Fibroblast of lung (primary cell): ENCODE measurements around the gene SPATA6L. TPM values are rescaled to one million over a fixed set of nuclear protein-coding genes. Genes with fewer than 3 reads are reported as not detected.

Source experiments
- DNase-seq, 2 donors: peaks; one replicate each; pipeline versions ENCODE4 v3.0.0 to v3.0.0-alpha.2; 2010; ENCODE audit warnings: low read depth in 2 of 2
- H2AFZ ChIP-seq: 2 replicates; pipeline ENCODE4 v1.5.1; 2012; ENCODE audit warnings: low read length, control low read depth, inconsistent platforms
- H3K27ac ChIP-seq: 2 replicates; pipeline ENCODE4 v1.5.1; 2011; ENCODE audit warnings: low read length, control low read depth; ENCODE audit not compliant: insufficient read depth
- H3K27me3 ChIP-seq: 2 replicates; pipeline ENCODE4 v1.5.1; 2011; ENCODE audit warnings: mild to moderate bottlenecking, low read length; ENCODE audit not compliant: control insufficient read depth, insufficient read depth
- H3K36me3 ChIP-seq: 2 replicates; pipeline ENCODE4 v1.5.1; 2011; ENCODE audit warnings: low read length; ENCODE audit not compliant: control insufficient read depth, insufficient read depth
- H3K4me1 ChIP-seq: 2 replicates; pipeline ENCODE4 v1.5.1; 2011; ENCODE audit warnings: low read length; ENCODE audit not compliant: control insufficient read depth, insufficient read depth; ENCODE audit errors: extremely low read depth
- H3K4me2 ChIP-seq: 2 replicates; pipeline ENCODE4 v1.5.1; 2011; ENCODE audit warnings: low read length, control low read depth; ENCODE audit not compliant: insufficient read depth; ENCODE audit errors: extremely low read depth
- H3K4me3 ChIP-seq, 4 experiments: fragments of 200-600 bp in 1 of 4; sonication (generic) in 1 of 4; replicated peaks in 1 of 4; 2 replicates each; pipeline ENCODE4 v1.5.1; 2011 to 2016; ENCODE audit warnings: low read length in 4 of 4, low read depth in 3 of 4, mild to moderate bottlenecking in 3 of 4, control low read depth in 2 of 4, inconsistent platforms in 1 of 4, mixed read lengths in 1 of 4; ENCODE audit not compliant: insufficient read depth in 1 of 4; ENCODE audit errors: control extremely low read depth in 1 of 4
- H3K79me2 ChIP-seq: 2 replicates; pipeline ENCODE4 v1.5.1; 2012; ENCODE audit warnings: mild to moderate bottlenecking, low read length, inconsistent platforms; ENCODE audit not compliant: control insufficient read depth, insufficient read depth
- H3K9ac ChIP-seq: 2 replicates; pipeline ENCODE4 v1.5.1; 2011; ENCODE audit warnings: mild to moderate bottlenecking, low read length, control low read depth; ENCODE audit not compliant: insufficient read depth
- H3K9me3 ChIP-seq: 2 replicates; pipeline ENCODE4 v1.5.1; 2012; ENCODE audit warnings: low read depth, low read length; ENCODE audit not compliant: control insufficient read depth, insufficient read depth
- H4K20me1 ChIP-seq: 2 replicates; pipeline ENCODE4 v1.5.1; 2011; ENCODE audit warnings: low read length; ENCODE audit not compliant: control insufficient read depth, insufficient read depth; ENCODE audit errors: extremely low read depth
- EZH2 ChIP-seq: IDR thresholded peaks from 2 replicates; pipeline ENCODE4 v1.5.1; 2012; ENCODE audit warnings: low read length, control low read depth, mild to moderate bottlenecking; ENCODE audit errors: missing control alignments
- polyA plus RNA-seq, 2 donors: library from polyadenylated mRNA; depleted of rRNA in 1 of 2; stranded (reverse) in 1 of 2; unstranded in 1 of 2; fragments of >200 nt; gene quantifications; 2 replicates each; pipeline ENCODE4 v1.2.1, GENCODE V29; 2011 to 2012; ENCODE audit warnings: missing spikeins in 1 of 2
- total RNA-seq: library from RNA; depleted of rRNA; stranded (reverse); fragments of >200 nt; gene quantifications from 2 replicates; pipeline ENCODE4 v1.2.1, GENCODE V29; 2014
- TF ChIP-seq, protein P1 (sequence below), 2 donors: IDR thresholded peaks in 1 of 2; conservative IDR thresholded peaks in 1 of 2; 1 replicate in 1 of 2; 2 replicates in 1 of 2; pipeline ENCODE4 v1.5.1; 2011 to 2012; ENCODE audit warnings: low read length in 2 of 2, control low read depth in 1 of 2, inconsistent platforms in 1 of 2, low read depth in 1 of 2, mild to moderate bottlenecking in 1 of 2

The SPATA6L gene
- total and polyA plus RNA-seq, 2 donors (not counting 1 experiment from before 2014, with no cell fraction given), result 0.54 to 1.2 TPM

DNA sequence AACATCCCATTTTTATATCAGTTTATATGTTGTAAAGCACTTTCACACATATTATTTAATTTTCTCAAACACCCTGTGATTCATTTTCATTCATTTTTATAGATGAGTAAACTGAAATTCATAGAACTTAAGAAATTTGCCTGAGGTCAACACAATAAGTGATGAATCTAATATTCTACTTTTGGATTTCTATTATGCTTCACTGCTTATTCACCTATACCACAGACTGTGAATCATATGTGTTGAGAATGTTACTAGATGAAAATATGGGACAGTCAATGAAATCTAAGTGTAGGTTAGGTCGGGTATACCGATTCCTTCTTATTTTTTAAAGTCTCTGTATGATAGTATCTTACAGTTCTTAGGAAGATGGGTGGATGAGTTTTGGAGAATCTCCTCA, 37.8 kb upstream of the SPATA6L start:
- Histone ChIP-seq H3K79me2 (no peaks in the 10 kb centered on the region), H3K4me3 (no peak overlapping the region), H2AFZ (no peak overlapping the region), H3K4me2 (no peak overlapping the region), H3K9ac (no peak overlapping the region), H3K36me3 (peaks cover 2% of the 10 kb centered on the region), H4K20me1 (no peaks in the 10 kb centered on the region), H3K4me1 (no peaks in the 10 kb centered on the region), H3K27me3 (no peaks in the 10 kb centered on the region), H3K9me3 (no peaks in the 10 kb centered on the region), H3K27ac (no peak overlapping the region)
- DNase-seq, result peak in 1 of 2 donors; percentile 14
- TF ChIP-seq, protein P1, sequence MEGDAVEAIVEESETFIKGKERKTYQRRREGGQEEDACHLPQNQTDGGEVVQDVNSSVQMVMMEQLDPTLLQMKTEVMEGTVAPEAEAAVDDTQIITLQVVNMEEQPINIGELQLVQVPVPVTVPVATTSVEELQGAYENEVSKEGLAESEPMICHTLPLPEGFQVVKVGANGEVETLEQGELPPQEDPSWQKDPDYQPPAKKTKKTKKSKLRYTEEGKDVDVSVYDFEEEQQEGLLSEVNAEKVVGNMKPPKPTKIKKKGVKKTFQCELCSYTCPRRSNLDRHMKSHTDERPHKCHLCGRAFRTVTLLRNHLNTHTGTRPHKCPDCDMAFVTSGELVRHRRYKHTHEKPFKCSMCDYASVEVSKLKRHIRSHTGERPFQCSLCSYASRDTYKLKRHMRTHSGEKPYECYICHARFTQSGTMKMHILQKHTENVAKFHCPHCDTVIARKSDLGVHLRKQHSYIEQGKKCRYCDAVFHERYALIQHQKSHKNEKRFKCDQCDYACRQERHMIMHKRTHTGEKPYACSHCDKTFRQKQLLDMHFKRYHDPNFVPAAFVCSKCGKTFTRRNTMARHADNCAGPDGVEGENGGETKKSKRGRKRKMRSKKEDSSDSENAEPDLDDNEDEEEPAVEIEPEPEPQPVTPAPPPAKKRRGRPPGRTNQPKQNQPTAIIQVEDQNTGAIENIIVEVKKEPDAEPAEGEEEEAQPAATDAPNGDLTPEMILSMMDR (conservative IDR thresholded peaks at IDR 0.05 in 1 of 2, IDR thresholded peaks at IDR 0.05 in 1 of 2; ENCODE audit: low read depth in 1 of 2, low read length in 2 of 2), result no peak
- TF ChIP-seq EZH2, result no peak

DNA sequence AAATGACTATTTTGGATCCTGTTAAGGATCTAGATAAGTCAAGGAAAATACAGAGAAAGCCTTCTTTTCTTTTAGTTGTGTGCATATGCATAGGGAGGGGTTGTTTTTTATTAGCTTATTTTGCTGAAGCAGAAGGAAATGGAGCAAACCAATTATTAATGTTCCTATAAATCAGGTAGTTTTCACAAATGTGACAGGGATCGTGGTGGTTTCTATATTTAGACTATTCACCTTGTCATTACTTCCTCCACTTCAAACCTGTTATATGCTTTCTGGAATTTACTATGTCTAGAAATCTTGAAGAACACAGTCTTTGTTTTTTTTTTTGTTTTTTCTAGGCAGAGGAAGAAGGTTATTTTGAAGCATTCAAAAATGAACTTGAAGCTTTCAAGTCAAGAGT, 35.2 kb upstream of the SPATA6L start:
- Histone ChIP-seq H3K4me2 (no peak overlapping the region), H3K27ac (no peak overlapping the region), H3K79me2 (no peaks in the 10 kb centered on the region), H3K27me3 (no peaks in the 10 kb centered on the region), H3K9me3 (no peaks in the 10 kb centered on the region), H4K20me1 (no peaks in the 10 kb centered on the region), H3K4me3 (no peak overlapping the region), H3K36me3 (peaks cover 4% of the 10 kb centered on the region), H3K4me1 (no peaks in the 10 kb centered on the region), H3K9ac (no peak overlapping the region), H2AFZ (no peak overlapping the region)
- no peak for DNase-seq
- TF ChIP-seq, protein P1 (conservative IDR thresholded peaks at IDR 0.05 in 1 of 2, IDR thresholded peaks at IDR 0.05 in 1 of 2; ENCODE audit: low read depth in 1 of 2, low read length in 2 of 2), result no peak
- TF ChIP-seq EZH2, result no peak

DNA sequence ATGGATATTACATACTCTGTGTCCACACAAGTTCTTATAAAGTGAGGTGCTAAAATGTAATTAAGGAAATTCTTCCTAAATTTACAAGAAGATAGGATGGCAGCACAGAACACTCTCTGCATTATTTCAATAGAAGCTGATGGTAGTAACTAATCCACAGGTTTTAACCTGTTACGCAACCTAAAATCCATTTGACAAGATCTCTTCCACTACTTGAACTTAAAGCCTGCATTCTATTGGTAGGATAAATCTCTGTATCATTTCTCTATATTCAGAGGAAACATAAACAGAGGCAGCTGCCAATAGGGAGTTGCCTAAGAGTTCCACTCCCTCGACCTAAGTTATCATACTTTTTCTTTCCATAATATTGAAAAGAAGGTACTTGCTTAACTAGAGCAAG, 34.7 kb upstream of the SPATA6L start:
- Histone ChIP-seq H3K9ac (no peak overlapping the region), H3K4me1 (no peaks in the 10 kb centered on the region), H3K27me3 (no peaks in the 10 kb centered on the region), H3K4me2 (no peak overlapping the region), H3K27ac (no peak overlapping the region), H2AFZ (no peak overlapping the region), H4K20me1 (no peaks in the 10 kb centered on the region), H3K79me2 (no peaks in the 10 kb centered on the region), H3K9me3 (no peaks in the 10 kb centered on the region), H3K4me3 (no peak overlapping the region), H3K36me3 (peaks cover 4% of the 10 kb centered on the region)
- TF ChIP-seq, protein P1 (conservative IDR thresholded peaks at IDR 0.05 in 1 of 2, IDR thresholded peaks at IDR 0.05 in 1 of 2; ENCODE audit: low read depth in 1 of 2, low read length in 2 of 2), result no peak
- TF ChIP-seq EZH2, result no peak
- DNase-seq, result no peak
